ENCODE measurements around the gene SCNN1A. TPM values are rescaled to one million over a fixed set of nuclear protein-coding genes. Genes with fewer than 3 reads are reported as not detected.
"Not testable (repeated sequence)": the region's sequence is repeated elsewhere in the genome, so short reads cannot be mapped to it uniquely, and the experiment has no call there.

SCNN1A gene
- total RNA-seq, 1 donor from 2014 or later, result 0.46 TPM

DNA sequence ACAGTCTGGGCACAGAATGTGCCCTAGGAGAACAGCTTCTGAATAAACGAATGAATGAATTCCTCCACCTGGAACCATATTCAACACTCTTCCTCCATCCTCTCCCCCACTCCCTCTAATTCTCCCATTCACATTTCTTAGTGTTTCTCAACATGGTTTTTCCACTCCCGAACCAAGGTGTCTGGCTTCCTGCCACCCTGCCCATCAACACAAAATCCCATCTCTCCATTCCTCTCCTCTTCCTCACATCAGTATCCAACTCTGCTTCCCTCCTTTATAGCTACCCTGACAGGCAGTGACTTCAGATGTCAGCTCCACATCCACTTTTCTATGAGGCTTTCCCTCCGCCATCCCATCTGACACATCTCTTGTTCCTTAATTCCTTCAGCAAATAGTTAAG lies 36.4 kb downstream of the SCNN1A start:
- intact Hi-C loops (cut with DNase I), result loop anchor here (5.0 kb wide), 2 partner anchors 113 to 133 kb away; partner anchors contain the start of genes TAPBPL and VAMP1
- DNase-seq (ENCODE audit: missing footprints), result no peak
- ATAC-seq, result no peak

DNA sequence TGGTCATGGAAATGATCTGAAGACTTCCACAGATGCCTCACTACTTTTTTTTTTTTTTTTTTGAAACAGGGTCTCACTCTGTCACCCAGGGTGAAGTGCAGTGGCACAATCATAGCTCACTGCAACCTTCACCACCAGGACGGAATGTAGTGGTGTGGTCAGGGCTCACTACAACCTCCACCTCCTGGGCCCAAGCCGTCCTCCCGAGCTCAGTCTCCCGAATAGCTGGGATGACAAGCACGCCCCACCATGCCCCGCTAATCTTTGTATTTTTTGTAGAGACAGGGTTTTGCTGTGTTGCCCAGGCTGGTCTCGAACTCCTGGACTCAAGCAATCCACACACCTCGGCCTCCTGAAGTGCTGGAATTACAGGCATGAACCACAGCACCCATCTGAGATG lies 36.8 kb downstream of the SCNN1A start:
- intact Hi-C loops (cut with DNase I), result loop anchor here (5.0 kb wide), 2 partner anchors 114 to 134 kb away; partner anchors contain the start of genes TAPBPL and VAMP1
- not testable (repeated sequence) for DNase-seq (ENCODE audit: missing footprints); ATAC-seq

DNA sequence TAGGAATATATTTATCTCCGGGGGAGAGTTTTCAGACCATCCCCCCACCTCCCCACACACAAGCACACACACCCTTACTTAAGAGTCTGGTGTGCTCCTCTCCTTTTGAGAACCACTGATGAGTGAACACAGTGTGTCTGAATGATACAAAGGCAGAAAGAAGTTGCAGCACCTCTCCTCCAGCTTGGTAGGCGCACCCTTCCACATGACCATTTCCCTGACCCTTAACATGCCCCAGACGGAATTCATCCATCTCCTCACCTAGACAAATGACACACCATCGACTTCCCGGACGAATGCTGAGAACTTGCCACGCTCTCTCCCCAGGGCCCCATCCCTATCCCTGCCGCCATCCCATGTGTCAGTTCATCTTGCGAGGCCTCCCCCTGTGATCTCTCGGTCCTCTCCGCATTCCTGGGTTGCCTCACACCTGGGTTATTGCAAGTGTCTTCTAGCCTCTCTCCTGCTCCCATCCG lies 37.4 kb downstream of the SCNN1A start:
- DNase-seq (ENCODE audit: missing footprints), result no peak
- intact Hi-C loops (cut with DNase I), result loop anchor here (5.0 kb wide), 2 partner anchors 114 to 134 kb away; partner anchors contain the start of genes TAPBPL and VAMP1

DNA sequence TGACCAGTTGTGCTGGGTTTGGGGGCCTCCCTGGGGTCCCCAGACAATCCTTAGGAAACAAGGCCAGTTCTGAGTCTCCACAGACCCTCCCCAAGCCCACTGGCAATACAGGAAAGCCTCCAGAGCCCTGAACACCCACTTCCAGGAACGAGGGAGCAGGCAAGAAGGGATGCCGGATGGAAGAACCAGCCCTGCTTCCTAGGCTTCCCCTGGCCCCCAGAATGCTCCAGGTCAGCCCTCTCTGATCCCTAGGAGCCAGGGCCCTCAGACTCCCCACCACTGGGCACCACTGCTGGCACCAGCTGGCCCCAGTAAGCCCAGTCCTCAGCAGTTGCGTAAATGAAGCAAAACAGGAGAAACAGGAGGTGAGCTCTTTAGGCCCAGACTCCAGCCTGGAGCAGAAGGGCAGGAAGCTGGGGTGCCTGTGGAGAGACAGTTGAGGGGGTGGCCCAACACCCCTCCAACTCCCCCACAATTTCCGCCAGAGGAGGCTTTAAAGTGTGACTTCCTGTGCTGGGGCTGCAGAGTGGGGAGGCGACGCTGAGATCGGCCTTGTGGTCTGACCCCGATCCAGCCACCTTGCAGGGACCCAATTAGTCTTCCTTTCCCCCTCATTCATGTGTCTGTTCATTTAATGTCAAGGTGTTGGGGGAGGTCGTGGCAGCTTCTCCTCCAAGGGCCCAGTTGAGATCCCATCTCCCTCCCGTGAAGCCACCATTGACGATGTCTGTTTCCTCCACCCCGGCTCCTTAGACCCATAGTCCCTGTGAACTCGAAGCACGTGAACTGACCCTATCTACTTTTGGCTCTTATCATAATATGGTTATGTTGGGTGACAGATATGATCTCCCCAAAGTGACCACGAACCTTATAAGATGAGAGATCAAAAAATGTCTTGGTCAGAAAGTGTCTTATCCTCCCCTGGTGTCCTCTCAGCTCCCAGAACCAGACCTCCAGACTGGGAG lies 38.2 kb downstream of the SCNN1A start:
- ATAC-seq (no peak), DNase-seq (ENCODE audit: missing footprints) (peak; percentile 61)
- intact Hi-C loops (cut with DNase I), result loop anchor here (5.0 kb wide), 2 partner anchors 115 to 135 kb away; partner anchors contain the start of genes TAPBPL and VAMP1

More for the DNA sequence above, 37.4 kb downstream of the SCNN1A start:
- no peak for ATAC-seq

DNA sequence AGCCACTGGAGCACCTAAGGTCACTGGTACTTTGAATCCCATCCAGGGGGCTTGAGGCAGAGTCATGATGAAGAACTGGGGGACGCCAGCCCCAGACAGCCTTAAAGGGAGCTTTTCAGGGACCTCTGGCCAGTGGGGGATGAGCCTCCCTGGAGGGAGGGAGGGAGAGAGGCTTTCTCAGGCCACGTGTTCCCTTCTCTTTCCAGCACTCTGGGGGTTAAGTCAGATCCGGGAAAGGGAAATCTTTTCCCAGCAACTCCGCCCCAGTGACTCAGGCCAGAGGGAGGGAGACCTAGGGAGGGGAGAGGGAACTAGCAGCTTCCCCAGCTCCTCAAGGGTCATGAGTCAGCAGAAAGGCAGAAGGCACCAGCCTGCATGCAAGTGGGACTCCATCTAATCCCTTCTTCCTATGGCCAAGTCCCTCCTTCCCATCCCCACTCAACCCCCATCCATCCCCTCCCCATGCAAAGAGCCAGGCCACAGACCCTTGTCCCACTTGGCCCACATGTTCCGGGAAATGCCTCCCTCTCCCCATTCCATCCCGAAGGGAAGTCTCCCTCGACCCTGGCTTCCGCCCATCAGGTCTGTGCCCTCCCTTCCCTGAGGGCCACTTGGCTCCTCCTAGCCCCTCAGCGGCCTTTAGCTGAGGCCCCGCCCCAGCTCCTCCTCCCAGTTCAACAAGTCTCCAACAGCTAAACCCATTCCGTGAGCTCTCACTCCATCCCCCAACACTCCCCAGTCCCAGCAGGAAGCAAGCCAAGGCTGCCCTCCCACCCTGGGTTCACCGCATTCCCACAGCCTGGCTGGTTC lies 39.1 kb downstream of the SCNN1A start:
- intact Hi-C loops (cut with DNase I), result loop anchor here (5.0 kb wide), 2 partner anchors 116 to 136 kb away; partner anchors contain the start of genes TAPBPL and VAMP1
- ATAC-seq, result peak; percentile 88
- DNase-seq (ENCODE audit: missing footprints), result peak; percentile 96

DNA sequence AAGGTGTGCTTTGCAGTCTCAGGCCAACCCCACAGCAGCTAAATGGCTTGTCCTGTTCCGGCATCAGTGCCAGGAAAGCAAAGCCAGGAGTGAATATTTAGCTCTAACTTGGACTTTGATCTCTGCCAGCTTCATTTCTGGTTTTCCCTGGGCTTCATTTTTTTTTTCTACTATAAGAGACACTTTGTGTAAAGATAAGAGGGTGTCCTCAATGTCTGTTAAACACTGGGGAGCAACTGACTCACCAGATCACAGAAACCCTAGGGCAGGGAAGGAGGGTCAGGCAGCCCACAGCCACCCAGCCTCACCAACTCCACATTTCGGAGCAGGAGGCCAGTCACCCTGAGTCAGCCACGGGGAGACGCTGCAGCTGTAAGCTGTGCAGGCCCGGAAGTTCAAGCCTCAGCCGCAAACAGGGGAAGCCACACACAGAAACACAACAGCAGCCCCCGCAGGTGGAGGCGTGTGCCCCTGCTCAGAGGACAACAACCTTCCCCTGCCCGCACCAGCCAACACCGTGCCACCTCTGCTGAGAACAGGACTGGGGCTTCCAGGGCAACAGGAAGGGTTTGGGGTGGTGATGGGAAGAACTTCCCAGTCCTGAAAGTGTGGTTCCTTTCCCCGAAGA lies 39.8 kb downstream of the SCNN1A start:
- intact Hi-C loops (cut with DNase I), result loop anchor here (5.0 kb wide), 2 partner anchors 117 to 137 kb away; partner anchors contain the start of genes TAPBPL and VAMP1
- DNase-seq (ENCODE audit: missing footprints) (peak; percentile 87), ATAC-seq (peak; percentile 30)

DNA sequence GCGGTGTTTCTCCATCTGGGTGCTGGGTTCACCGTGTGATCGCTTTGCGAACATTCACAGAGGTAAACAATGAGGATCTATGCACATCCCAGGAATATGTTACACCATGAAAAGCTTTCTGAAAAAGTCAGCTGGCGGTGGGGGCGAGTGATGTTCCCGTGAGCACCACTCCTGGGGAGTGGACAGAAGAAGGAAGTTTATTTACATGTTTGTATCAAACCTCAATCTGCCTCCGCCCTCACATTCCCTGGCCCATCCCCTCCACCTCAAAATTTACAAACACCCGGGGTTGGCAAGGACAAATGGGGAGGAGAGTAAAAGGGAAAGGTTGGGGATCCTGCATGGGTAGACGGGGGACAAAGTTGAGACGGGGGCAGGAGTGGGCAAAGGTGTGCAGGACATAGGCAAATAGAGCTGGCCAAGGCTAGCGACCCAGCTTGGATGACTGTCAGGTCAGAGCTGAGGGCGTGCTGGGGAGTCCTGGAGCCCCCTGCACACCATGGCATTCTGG lies 40.4 kb downstream of the SCNN1A start:
- intact Hi-C loops (cut with DNase I), result loop anchor here (5.0 kb wide), 2 partner anchors 117 to 137 kb away; partner anchors contain the start of genes TAPBPL and VAMP1
- DNase-seq (ENCODE audit: missing footprints) (peak; percentile 70), ATAC-seq (no peak)

DNA sequence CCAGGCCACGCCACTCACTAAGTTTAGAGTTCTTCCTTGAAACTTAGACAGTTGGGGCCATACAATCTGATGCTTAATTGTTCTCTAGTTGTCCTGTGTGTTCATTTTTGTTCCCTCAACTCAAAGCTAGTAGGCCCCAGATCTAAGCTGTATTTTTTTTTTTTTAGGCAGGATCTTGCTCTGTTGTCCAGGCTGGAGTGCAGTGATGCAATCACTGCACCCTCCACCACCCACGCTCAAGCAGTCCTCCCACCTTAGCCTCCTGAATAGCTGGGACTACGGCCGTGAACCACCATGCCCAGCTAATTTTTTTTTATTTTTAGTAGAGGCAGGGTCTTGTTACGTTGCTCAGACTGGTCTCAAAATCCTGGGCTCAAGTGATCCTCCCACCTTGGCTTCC lies 41.0 kb downstream of the SCNN1A start:
- DNase-seq (ENCODE audit: missing footprints) (no peak), ATAC-seq (no peak)
- intact Hi-C loops (cut with DNase I), result no loop called here

DNA sequence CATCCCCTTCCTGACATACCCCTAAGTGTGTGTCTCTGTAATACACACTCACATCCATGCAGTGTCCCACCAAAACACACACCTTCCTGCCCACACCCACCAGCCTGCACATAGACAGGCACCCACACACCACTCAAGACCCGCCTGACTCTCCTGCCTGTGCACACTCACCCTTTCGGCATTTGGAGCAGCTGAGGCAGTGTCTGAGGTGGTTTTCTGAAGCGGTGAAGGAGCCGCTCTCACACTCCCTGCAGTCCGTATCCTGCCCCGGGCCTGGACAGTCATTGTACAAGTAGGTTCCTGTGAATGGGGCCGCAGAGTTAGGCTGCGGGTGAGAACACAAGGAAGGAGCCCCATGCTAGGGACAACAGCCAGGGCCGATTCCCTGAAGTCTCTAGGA lies 41.8 kb downstream of the SCNN1A start:
- no peak for DNase-seq (ENCODE audit: missing footprints)

DNA sequence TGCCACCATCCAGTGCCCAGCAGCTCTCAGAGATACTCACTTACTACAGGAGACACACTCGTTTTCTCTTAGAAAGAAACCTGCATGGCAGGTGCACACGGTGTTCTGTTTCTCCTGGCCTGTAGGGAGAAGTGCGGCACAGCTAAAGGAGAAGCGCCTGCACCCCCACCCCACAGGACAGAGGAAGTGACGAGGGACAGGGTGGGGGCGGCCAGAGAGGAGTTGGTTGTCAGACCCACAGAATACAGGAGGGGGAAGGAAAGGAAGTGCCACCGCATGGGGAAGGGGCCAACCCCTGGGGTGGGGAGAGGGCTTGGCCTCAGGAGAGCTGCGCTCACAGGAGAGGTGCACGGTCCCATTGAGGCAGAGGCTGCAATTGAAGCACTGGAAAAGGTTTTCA lies 42.3 kb downstream of the SCNN1A start:
- intact Hi-C loops (cut with DNase I), result no loop called here
- peak; percentile 83 for DNase-seq (ENCODE audit: missing footprints)
- no peak for ATAC-seq

More for the DNA sequence above, 41.8 kb downstream of the SCNN1A start:
- ATAC-seq, result no peak
- intact Hi-C loops (cut with DNase I), result no loop called here

DNA sequence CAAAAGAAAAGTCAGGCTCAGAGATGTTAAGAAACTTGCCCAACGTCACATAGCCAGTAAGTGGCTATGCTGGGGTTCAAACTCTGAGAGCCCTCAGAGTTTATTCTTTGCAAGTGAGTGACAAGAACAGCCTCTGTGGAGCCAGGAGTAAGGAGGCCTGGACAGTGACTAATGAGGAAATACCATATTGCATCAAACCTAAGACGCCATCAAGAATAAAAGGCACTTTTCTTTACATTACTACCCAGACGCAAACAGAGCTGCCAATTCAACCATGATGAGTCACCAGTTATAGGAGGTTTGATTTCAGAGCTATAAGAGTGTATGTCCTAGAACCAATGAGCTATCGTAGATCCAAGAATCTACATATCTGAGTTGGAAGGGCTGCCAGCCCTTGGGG lies 42.9 kb downstream of the SCNN1A start:
- intact Hi-C loops (cut with DNase I), result no loop called here
- ATAC-seq, result no peak
- no peak for DNase-seq (ENCODE audit: missing footprints)

DNA sequence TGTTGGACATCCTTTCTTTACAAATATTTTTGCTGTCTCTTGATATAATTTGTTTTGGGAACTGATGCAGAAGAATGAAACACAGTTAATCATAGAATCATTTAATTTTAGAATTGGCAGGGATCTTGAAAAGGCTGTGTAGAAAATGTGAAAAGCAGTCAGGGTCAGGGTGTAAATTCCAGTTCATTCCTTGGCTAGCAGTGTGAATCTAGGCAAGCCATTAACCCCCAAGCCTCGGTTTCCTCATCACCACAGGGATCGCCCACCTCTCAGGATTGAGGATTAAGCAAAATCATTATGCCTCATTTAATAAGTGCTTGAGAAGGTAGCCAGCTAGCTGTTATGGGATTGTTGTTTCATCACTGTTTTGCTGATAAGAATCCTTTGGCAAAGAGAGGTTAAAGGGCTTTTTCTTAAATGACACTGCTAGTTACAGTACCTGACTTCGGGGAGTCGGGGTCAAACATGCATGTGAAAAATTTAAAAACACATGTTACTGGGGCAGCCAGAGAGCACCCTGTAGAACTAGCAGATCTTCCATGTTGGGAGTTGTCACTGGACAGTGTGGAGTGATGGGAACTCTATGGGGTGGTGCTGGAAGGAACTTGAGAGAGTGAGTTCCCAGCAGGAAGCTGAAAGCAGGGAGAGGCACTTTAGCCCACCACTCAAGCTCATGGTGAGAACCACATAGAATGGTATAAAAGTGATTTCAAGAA lies 44.2 kb downstream of the SCNN1A start:
- ATAC-seq (no peak), DNase-seq (ENCODE audit: missing footprints) (no peak)
- intact Hi-C loops (cut with DNase I), result no loop called here

DNA sequence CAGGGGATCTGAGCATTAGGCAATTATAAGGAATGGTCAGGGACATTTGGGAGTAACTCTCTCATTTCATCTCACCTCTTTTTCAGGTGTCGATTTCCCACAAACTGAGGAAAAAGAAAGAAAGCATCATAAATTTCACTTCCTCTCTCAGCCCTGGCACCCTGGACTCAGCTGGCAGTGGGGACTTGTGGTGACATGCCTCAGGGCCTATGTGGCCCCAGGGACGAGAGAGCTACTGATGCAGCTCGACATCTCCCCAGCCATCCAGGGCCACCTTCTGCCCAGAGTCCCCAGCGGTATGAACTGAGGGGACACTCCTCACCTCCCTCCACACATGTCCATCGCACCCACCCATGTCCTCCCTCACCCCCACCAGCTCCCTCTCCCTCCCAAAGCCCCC lies 45.2 kb downstream of the SCNN1A start:
- no peak for ATAC-seq
- intact Hi-C loops (cut with DNase I), result no loop called here
- DNase-seq (ENCODE audit: missing footprints), result peak; percentile 68

DNA sequence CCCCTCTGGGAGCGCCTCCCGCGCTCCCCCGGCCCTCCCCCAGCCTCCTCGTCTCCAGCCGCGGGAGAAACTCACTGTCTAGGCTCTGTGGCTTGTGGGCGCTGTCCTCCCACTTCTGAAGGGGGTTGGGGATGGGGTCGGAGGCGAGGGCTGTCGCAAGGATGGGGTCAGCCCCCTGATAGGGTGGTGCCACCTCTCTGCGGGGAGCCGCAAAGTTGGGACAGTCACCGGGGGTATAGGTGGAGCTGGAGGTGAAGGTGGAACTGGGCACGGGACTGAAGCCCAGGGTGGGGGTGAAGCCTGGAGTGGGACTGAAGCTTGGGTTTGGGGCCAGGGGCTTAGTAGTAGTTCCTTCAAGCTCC lies 45.7 kb downstream of the SCNN1A start:
- no peak for DNase-seq (ENCODE audit: missing footprints)
- intact Hi-C loops (cut with DNase I), result loop anchor here (5.0 kb wide), 1 partner anchor 203 kb away; the partner anchor contains the start of gene GAPDH
- no peak for ATAC-seq

DNA sequence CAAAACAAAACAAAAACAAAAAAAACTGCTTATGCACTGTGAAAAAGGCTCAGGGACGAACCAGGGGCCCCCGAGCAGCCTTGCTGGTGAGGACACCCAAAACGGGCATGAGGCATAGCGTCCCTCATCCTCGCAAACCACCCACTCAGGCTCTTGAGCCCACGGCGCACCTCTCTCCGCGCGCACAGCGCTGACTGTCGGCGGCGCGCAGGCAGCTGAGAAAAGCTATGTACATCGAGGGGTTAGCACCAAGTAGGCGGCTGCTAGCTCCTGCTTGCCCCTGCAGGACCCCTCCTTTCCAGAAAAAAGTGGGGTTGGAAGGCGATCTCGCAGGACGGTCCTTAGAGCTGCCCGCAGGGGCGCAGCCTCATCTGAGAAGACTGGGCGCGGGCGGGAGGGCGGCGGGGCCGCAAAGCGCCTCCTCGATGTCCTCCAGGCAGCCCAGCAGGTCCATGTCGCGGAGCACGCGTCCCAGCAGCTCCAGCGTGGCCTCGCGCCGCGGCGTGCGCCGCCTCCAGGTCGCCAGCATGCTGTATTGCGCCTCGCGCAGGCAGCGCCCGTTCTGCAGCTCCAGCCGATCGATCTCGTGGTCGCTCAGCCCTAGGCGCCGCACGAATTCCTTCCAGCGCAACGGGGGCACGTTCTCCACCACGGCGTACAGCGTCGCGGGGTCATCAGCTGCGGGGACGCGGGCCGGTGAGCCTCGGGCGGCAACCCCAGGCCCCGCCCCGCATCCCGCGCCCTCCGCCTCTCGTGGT lies 46.2 kb downstream of the SCNN1A start:
- intact Hi-C loops (cut with DNase I), result loop anchor here (5.0 kb wide), 1 partner anchor 203 kb away; the partner anchor contains the start of gene GAPDH
- ATAC-seq (no peak), DNase-seq (ENCODE audit: missing footprints) (peak; percentile 60)

DNA sequence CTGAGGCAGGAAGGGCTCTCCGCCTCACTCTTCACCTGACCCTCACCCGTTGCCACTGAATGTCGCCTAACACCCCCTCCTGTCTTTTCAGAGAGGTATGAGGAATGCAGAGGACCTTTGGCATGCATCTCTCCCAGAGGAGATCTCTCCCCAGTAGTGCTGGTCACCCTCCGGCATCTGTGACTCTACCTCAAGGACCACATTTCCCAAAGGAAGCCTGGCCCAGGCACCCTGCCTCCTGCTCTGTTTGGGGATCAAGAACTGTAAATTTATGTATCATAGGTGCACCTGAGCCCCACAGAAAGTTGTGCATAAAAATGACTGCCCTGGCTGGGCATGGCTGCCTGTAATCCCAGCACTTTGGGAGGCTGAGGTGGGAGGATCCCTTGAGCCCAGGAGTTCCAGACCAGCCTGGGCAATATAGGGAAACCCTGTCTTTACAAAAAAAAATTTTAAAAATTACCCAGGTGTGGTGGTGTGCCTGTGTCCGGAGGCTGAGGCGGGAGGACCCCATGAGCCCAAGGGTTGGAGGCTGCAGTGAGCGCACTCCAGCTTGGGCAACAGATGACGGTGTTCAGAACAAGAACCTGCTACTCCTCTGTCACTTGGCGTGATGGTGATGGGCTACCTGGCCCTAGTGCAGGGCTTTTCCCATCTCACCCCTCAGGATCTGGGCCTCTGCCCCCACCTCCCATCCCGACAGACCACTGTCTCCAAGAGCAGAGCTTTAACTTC lies 47.2 kb downstream of the SCNN1A start:
- no peak for ATAC-seq
- intact Hi-C loops (cut with DNase I), result loop anchor here (5.0 kb wide), 1 partner anchor 204 kb away; the partner anchor contains the start of gene GAPDH
- DNase-seq (ENCODE audit: missing footprints), result no peak
